MM.1S (cell line): ENCODE measurements around the gene CEP250.

Experiments
- DNase-seq: peaks from one replicate; pipeline ENCODE4 v3.0.0-alpha.2; 2015
- H2AFZ ChIP-seq: fragments of 300-600 bp; sonication (generic); 2 replicates; pipeline ENCODE4 v1.6.0; 2016; ENCODE audit warnings: antibody characterized with exemption, low read length
- H3F3A ChIP-seq: fragments of 300-600 bp; sonication (generic); 2 replicates; pipeline ENCODE4 v1.6.1; 2016; ENCODE audit warnings: mild to moderate bottlenecking, antibody characterized with exemption, low read length, moderate library complexity, mixed read lengths; ENCODE audit not compliant: insufficient read depth
- H3K27ac ChIP-seq: fragments of 300-600 bp; sonication (generic); 2 replicates; pipeline ENCODE4 v1.5.1; 2016; ENCODE audit warnings: mild to moderate bottlenecking, low read length
- H3K27me3 ChIP-seq: fragments of 300-600 bp; sonication (generic); replicated peaks from 2 replicates; pipeline ENCODE4 v1.6.0; 2016; ENCODE audit warnings: low read length; ENCODE audit not compliant: insufficient read depth
- H3K36me3 ChIP-seq: fragments of 300-600 bp; sonication (generic); replicated peaks from 2 replicates; pipeline ENCODE4 v1.6.1; 2016; ENCODE audit warnings: mild to moderate bottlenecking, low read length, mixed read lengths; ENCODE audit not compliant: insufficient read depth
- H3K4me1 ChIP-seq: fragments of 300-600 bp; sonication (generic); 2 replicates; pipeline ENCODE4 v1.6.1; 2016; ENCODE audit warnings: low read length, mixed read lengths
- H3K4me2 ChIP-seq: fragments of 300-600 bp; sonication (generic); 2 replicates; pipeline ENCODE4 v1.6.0; 2016; ENCODE audit warnings: low read depth, low read length
- H3K4me3 ChIP-seq: fragments of 300-600 bp; sonication (generic); 2 replicates; pipeline ENCODE4 v1.5.1; 2016; ENCODE audit warnings: low read length, mixed read lengths
- H3K79me2 ChIP-seq: fragments of 300-600 bp; sonication (generic); 2 replicates; pipeline ENCODE4 v1.6.1; 2016; ENCODE audit warnings: mixed run types, low read length, mixed read lengths
- H3K9ac ChIP-seq: fragments of 300-600 bp; sonication (generic); 2 replicates; pipeline ENCODE4 v1.6.1; 2016; ENCODE audit warnings: low read length, mixed read lengths
- H3K9me2 ChIP-seq: fragments of 300-600 bp; sonication (generic); replicated peaks from 2 replicates; pipeline ENCODE4 v1.6.1; 2016; ENCODE audit warnings: mild to moderate bottlenecking, low read length, mixed read lengths; ENCODE audit not compliant: insufficient read depth
- H3K9me3 ChIP-seq: fragments of 300-600 bp; sonication (generic); replicated peaks from 2 replicates; pipeline ENCODE4 v1.6.1; 2016; ENCODE audit warnings: mild to moderate bottlenecking, low read length, mixed read lengths; ENCODE audit not compliant: insufficient read depth
- H4K20me1 ChIP-seq: fragments of 300-600 bp; sonication (generic); 2 replicates; pipeline ENCODE4 v1.6.1; 2016; ENCODE audit warnings: mild to moderate bottlenecking, low read length, moderate library complexity, mixed read lengths; ENCODE audit not compliant: insufficient read depth
- EZH2 ChIP-seq: fragments of 300-600 bp; sonication (generic); optimal IDR thresholded peaks from 2 replicates; pipeline ENCODE3; 2017; ENCODE audit warnings: low read depth, mild to moderate bottlenecking, antibody characterized with exemption, low read length, mixed read lengths
- EZH2phosphoT487 ChIP-seq: fragments of 300-600 bp; sonication (generic); IDR thresholded peaks from 2 replicates; pipeline ENCODE4 v1.6.1; 2018; ENCODE audit warnings: antibody characterized with exemption, low read length
- TF ChIP-seq, protein P1 (sequence below): fragments of 300-600 bp; sonication (generic); IDR thresholded peaks from 2 replicates; pipeline ENCODE4 v1.5.1; 2016; ENCODE audit warnings: antibody characterized with exemption, low read length, mixed read lengths

CEP250 gene

DNA sequence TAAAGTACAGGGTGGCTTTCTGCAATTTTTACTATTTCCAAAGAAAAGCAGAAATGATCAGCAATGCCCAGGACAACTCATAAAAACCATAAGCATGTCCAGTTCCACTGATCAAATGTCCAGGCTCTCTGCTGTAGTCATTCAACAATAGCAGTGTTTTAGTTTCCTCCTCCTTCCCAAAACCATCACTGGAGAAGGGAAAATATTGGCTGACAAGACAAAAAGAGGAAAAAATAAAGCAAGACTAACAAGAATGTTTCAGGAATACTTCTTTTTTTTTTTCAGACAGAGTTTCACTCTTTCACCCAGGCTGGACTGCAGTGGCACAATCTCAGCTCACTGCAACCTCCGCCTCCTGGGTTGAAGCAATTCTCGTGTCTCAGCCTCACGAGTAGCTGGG is 45.9 kb upstream of the CEP250 start:
- Histone ChIP-seq H3K9ac (no peak overlapping the region), H3K9me2 (no peaks in the 10 kb centered on the region), H3K36me3 (no peaks in the 10 kb centered on the region; the same call in 1 of the 2 replicates), H3K4me1 (peaks cover 6% of the 10 kb centered on the region; the same call in 1 of the 2 replicates), H3K9me3 (no peaks in the 10 kb centered on the region), H3K4me3 (no peak overlapping the region), H3K27me3 (no peaks in the 10 kb centered on the region), H3K79me2 (peaks cover 15% of the 10 kb centered on the region), H3K4me2 (no peak overlapping the region), H2AFZ (no peak overlapping the region), H4K20me1 (no peaks in the 10 kb centered on the region), H3F3A (peaks cover 8% of the 10 kb centered on the region; the same call in 1 of the 2 replicates), H3K27ac (no peak overlapping the region)
- DNase-seq: no peak
- TF ChIP-seq EZH2phosphoT487 (no peak), EZH2 (no peak)
- TF ChIP-seq, protein P1, sequence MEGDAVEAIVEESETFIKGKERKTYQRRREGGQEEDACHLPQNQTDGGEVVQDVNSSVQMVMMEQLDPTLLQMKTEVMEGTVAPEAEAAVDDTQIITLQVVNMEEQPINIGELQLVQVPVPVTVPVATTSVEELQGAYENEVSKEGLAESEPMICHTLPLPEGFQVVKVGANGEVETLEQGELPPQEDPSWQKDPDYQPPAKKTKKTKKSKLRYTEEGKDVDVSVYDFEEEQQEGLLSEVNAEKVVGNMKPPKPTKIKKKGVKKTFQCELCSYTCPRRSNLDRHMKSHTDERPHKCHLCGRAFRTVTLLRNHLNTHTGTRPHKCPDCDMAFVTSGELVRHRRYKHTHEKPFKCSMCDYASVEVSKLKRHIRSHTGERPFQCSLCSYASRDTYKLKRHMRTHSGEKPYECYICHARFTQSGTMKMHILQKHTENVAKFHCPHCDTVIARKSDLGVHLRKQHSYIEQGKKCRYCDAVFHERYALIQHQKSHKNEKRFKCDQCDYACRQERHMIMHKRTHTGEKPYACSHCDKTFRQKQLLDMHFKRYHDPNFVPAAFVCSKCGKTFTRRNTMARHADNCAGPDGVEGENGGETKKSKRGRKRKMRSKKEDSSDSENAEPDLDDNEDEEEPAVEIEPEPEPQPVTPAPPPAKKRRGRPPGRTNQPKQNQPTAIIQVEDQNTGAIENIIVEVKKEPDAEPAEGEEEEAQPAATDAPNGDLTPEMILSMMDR: no peak

DNA sequence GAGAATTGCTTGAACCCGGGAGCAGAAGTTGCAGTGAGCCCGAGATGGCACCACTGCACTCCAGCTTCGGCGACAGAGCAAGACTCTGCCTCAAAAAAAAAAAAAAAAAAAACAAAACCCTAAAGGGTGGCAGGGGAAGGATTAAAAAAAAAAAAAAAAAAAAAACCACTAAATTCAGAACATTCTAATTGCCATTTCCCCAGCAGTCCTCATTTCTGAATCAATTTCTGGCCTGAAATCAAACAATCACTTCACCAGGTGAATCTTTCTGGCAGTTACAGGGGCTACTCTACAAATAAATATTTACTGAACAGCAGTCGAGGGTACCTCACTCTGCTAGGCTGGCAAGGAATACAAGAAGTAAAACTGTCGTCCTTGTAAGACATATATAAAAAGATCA is 44.8 kb upstream of the CEP250 start:
- Histone ChIP-seq H3K4me3 (peak overlapping the region; percentile 72; the same call in 1 of the 2 replicates), H3K9me3 (no peaks in the 10 kb centered on the region), H3K79me2 (peaks cover 15% of the 10 kb centered on the region), H3F3A (no peaks in the 10 kb centered on the region), H3K36me3 (no peaks in the 10 kb centered on the region; the same call in 1 of the 2 replicates), H3K27ac (no peak overlapping the region), H3K4me2 (peak overlapping the region; percentile 40; the same call in 1 of the 2 replicates), H3K27me3 (no peaks in the 10 kb centered on the region), H3K4me1 (no peaks in the 10 kb centered on the region), H3K9me2 (no peaks in the 10 kb centered on the region), H3K9ac (no peak overlapping the region), H2AFZ (no peak overlapping the region), H4K20me1 (no peaks in the 10 kb centered on the region)
- DNase-seq: no peak
- no peak for TF ChIP-seq EZH2
- TF ChIP-seq EZH2phosphoT487: no peak
- TF ChIP-seq, protein P1: no peak

DNA sequence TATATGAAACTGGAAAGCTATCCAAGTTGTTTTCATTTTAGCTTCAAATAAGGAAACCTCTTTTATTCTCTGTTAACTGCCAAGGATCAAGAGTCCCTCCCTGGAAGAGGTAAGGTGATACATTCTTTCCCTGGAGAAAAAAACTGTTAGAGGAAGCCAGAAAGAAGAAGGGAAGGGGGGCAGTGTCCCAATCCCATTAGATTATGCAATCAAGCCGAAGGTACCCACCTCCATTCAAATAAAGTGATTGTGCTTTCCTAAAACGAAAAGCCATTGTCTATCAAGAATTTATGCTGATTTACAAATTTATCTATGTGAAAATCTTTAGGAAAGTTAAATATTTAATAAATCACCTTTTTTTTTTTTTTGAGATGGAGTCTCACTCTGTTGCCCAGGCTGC is 34.1 kb upstream of the CEP250 start:
- Histone ChIP-seq H3K27ac (no peak overlapping the region), H3K79me2 (no peaks in the 10 kb centered on the region), H4K20me1 (no peaks in the 10 kb centered on the region), H3K9me3 (no peaks in the 10 kb centered on the region), H3K36me3 (no peaks in the 10 kb centered on the region), H3K9me2 (no peaks in the 10 kb centered on the region), H3F3A (no peaks in the 10 kb centered on the region), H3K4me2 (no peak overlapping the region), H3K27me3 (no peaks in the 10 kb centered on the region; the same call in 1 of the 2 replicates), H3K9ac (no peak overlapping the region), H3K4me1 (no peaks in the 10 kb centered on the region), H3K4me3 (no peak overlapping the region), H2AFZ (no peak overlapping the region)
- DNase-seq: no peak
- TF ChIP-seq EZH2phosphoT487 (no peak), EZH2 (no peak)
- TF ChIP-seq, protein P1: no peak
